Measurements from ENCODE around the gene PLA2G4D. TPM values are rescaled to one million over a fixed set of nuclear protein-coding genes. Genes with fewer than 3 reads are reported as not detected.

PLA2G4D gene
- total RNA-seq, 1 experiment from 2014 or later, result 0.24 TPM

DNA sequence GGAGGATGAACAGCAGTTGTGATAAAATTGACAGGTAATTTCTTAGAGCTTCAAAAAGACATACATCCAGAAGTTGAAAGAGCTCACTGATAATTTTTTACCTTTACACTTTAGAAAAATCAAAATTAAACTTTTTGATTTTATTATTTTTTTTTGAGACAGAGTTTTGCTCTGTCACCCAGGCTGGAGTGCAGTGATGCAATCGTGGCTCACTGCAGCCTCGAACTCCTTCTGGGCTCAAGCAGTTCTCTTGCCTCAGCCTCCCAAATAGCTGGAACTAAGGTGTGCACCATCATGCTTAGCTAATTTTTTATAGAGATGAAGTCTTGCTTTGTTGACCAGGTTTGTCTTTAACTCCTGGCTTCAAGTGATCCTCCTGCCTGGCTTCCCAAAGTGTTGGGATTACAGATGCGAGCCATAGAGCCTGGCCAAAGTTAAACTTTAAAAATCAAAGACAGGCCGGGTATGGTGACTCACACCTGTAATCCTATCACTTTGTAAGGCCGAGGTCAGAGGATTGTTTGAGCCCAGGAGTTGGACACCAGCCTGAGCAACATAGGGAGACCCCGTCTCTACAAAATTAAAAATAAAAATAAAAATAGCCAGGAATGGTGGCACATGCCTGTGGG is 40.4 kb upstream of the PLA2G4D start:
- TF ChIP-seq, protein P1, sequence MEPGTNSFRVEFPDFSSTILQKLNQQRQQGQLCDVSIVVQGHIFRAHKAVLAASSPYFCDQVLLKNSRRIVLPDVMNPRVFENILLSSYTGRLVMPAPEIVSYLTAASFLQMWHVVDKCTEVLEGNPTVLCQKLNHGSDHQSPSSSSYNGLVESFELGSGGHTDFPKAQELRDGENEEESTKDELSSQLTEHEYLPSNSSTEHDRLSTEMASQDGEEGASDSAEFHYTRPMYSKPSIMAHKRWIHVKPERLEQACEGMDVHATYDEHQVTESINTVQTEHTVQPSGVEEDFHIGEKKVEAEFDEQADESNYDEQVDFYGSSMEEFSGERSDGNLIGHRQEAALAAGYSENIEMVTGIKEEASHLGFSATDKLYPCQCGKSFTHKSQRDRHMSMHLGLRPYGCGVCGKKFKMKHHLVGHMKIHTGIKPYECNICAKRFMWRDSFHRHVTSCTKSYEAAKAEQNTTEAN (CRISPR knock-in tag; IDR thresholded peaks at IDR 0.05), result no peak
- no peak for TF ChIP-seq MYBL2 (CRISPR knock-in tag; IDR thresholded peaks at IDR 0.05)
- TF ChIP-seq, protein P2, sequence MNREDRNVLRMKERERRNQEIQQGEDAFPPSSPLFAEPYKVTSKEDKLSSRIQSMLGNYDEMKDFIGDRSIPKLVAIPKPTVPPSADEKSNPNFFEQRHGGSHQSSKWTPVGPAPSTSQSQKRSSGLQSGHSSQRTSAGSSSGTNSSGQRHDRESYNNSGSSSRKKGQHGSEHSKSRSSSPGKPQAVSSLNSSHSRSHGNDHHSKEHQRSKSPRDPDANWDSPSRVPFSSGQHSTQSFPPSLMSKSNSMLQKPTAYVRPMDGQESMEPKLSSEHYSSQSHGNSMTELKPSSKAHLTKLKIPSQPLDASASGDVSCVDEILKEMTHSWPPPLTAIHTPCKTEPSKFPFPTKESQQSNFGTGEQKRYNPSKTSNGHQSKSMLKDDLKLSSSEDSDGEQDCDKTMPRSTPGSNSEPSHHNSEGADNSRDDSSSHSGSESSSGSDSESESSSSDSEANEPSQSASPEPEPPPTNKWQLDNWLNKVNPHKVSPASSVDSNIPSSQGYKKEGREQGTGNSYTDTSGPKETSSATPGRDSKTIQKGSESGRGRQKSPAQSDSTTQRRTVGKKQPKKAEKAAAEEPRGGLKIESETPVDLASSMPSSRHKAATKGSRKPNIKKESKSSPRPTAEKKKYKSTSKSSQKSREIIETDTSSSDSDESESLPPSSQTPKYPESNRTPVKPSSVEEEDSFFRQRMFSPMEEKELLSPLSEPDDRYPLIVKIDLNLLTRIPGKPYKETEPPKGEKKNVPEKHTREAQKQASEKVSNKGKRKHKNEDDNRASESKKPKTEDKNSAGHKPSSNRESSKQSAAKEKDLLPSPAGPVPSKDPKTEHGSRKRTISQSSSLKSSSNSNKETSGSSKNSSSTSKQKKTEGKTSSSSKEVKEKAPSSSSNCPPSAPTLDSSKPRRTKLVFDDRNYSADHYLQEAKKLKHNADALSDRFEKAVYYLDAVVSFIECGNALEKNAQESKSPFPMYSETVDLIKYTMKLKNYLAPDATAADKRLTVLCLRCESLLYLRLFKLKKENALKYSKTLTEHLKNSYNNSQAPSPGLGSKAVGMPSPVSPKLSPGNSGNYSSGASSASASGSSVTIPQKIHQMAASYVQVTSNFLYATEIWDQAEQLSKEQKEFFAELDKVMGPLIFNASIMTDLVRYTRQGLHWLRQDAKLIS (CRISPR knock-in tag; IDR thresholded peaks at IDR 0.05; ENCODE audit: borderline replicate concordance), result no peak
- no peak for TF ChIP-seq ATF2 (CRISPR knock-in tag; IDR thresholded peaks at IDR 0.05; ENCODE audit: borderline replicate concordance, low read depth)
- no peak for TF ChIP-seq ATF1 (CRISPR knock-in tag; IDR thresholded peaks at IDR 0.05)
- TF ChIP-seq, protein P3, sequence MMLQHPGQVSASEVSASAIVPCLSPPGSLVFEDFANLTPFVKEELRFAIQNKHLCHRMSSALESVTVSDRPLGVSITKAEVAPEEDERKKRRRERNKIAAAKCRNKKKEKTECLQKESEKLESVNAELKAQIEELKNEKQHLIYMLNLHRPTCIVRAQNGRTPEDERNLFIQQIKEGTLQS (CRISPR knock-in tag; conservative IDR thresholded peaks at IDR 0.05), result no peak
- no peak for TF ChIP-seq IRF1 (CRISPR knock-in tag; IDR thresholded peaks at IDR 0.05)
- TF ChIP-seq ZNF671 (CRISPR knock-in tag; IDR thresholded peaks at IDR 0.05), result no peak
- TF ChIP-seq GRHL2 (CRISPR knock-in tag; IDR thresholded peaks at IDR 0.05; ENCODE audit: insufficient replicate concordance, severe bottlenecking), result no peak
- TF ChIP-seq SMAD3 (CRISPR knock-in tag; IDR thresholded peaks at IDR 0.05; ENCODE audit: borderline replicate concordance), result no peak
- no peak for TF ChIP-seq ZNF121 (CRISPR knock-in tag; IDR thresholded peaks at IDR 0.05)
- no peak for TF ChIP-seq AR (CRISPR knock-in tag; IDR thresholded peaks at IDR 0.05)
- Mint-ChIP-seq H3K4me3 (no peak overlapping the region), H3K36me3 (no peaks in the 10 kb centered on the region; the same call in 1 of the 2 replicates), H3K27me3 (ENCODE audit: low read depth) (no peaks in the 10 kb centered on the region; the same call in 1 of the 2 replicates), H3K4me1 (peaks cover 3% of the 10 kb centered on the region), H3K9me3 (peaks cover 10% of the 10 kb centered on the region), H3K27ac (no peak overlapping the region)
- no peak for ATAC-seq
- ChIA-PET CTCF (interaction anchor here (1.4 to 7.3 kb wide), 10 partner anchors 16 to 250 kb away, joined by 5 to 106 read pairs (median 14); partner anchors contain the start of gene EHD4), POLR2A (no interaction called here)
- DNase-seq (ENCODE audit: low spot score), result no peak
